Neural cell (in vitro differentiated cells): ENCODE data around the gene TSPAN1. TPM values are rescaled to one million over a fixed set of nuclear protein-coding genes. Genes with fewer than 3 reads are reported as not detected.

ENCODE experiments used
- H2AFZ ChIP-seq: fragments of 200-600, 300-800 bp; sonication (generic), shearing (Covaris generic); 2 replicates; pipeline ENCODE4 v1.6.0; 2014; ENCODE audit warnings: low read depth, mild to moderate bottlenecking, antibody characterized with exemption, low read length, moderate library complexity
- H3F3A ChIP-seq: fragments of 200-600 bp; shearing (Covaris generic); 2 replicates; pipeline ENCODE4 v1.6.1; 2016; ENCODE audit warnings: mild to moderate bottlenecking, moderate library complexity, mixed read lengths, antibody characterized with exemption, low read length; ENCODE audit not compliant: insufficient read depth, poor library complexity, severe bottlenecking
- H3K27ac ChIP-seq: fragments of 200-600, 300-800 bp; sonication (generic), shearing (Covaris generic); 2 replicates; pipeline ENCODE4 v1.5.1; 2014; ENCODE audit warnings: mild to moderate bottlenecking, low read length, moderate library complexity
- H3K27me3 ChIP-seq: fragments of 300-800, 200-600 bp; sonication (generic), shearing (Covaris generic); 2 replicates; pipeline ENCODE4 v1.6.0; 2014; ENCODE audit warnings: mild to moderate bottlenecking, low read depth, low read length, moderate library complexity; ENCODE audit not compliant: insufficient read depth
- H3K36me3 ChIP-seq: fragments of 300-800, 200-600 bp; sonication (generic), shearing (Covaris generic); 2 replicates; pipeline ENCODE4 v1.5.1; 2014; ENCODE audit warnings: mild to moderate bottlenecking, antibody characterized with exemption, low read length, moderate library complexity; ENCODE audit not compliant: insufficient read depth
- H3K4me2 ChIP-seq: fragments of 300-800, 200-600 bp; sonication (generic), shearing (Covaris generic); 2 replicates; pipeline ENCODE4 v1.6.0; 2014; ENCODE audit warnings: mild to moderate bottlenecking, low read length
- H3K4me3 ChIP-seq: fragments of 300-800, 200-600 bp; sonication (generic), shearing (Covaris generic); 2 replicates; pipeline ENCODE4 v1.5.1; 2014; ENCODE audit warnings: mild to moderate bottlenecking, low read length, moderate library complexity
- H3K79me2 ChIP-seq: fragments of 200-600 bp; shearing (Covaris generic); replicated peaks from 2 replicates; pipeline ENCODE4 v1.6.0; 2014; ENCODE audit warnings: mild to moderate bottlenecking, low read length, moderate library complexity; ENCODE audit not compliant: insufficient read depth
- H3K9ac ChIP-seq: fragments of 300-800, 200-600 bp; sonication (generic), shearing (Covaris generic); 2 replicates; pipeline ENCODE4 v1.6.1; 2016; ENCODE audit warnings: mild to moderate bottlenecking, low read length, mixed read lengths
- H3K9me2 ChIP-seq: fragments of 200-600 bp; shearing (Covaris generic); 2 replicates; pipeline ENCODE4 v1.6.1; 2016; ENCODE audit warnings: mild to moderate bottlenecking, low read length, mixed read lengths; ENCODE audit not compliant: insufficient read depth
- H3K9me3 ChIP-seq: fragments of 200-600, 300-800 bp; sonication (generic), shearing (Covaris generic); 2 replicates; pipeline ENCODE4 v1.6.1; 2016; ENCODE audit warnings: mild to moderate bottlenecking, mixed run types, low read length, moderate library complexity, mixed read lengths
- H4K20me1 ChIP-seq: fragments of 200-600 bp; shearing (Covaris generic); 2 replicates; pipeline ENCODE4 v1.6.1; 2016; ENCODE audit warnings: mild to moderate bottlenecking, mixed run types; ENCODE audit not compliant: insufficient read depth
- EP300 ChIP-seq: fragments of 450-650 bp; conservative IDR thresholded peaks from 2 replicates; pipeline ENCODE4 v1.6.1; 2014; ENCODE audit warnings: antibody characterized with exemption, mild to moderate bottlenecking, moderate library complexity; ENCODE audit not compliant: poor library complexity, severe bottlenecking
- EZH2 ChIP-seq: fragments of 200-600, 300-800 bp; shearing (Covaris generic), sonication (generic); IDR thresholded peaks from 2 replicates; pipeline ENCODE4 v1.6.1; 2014; ENCODE audit warnings: antibody characterized with exemption, low read length, borderline replicate concordance, mild to moderate bottlenecking; ENCODE audit not compliant: insufficient read depth, poor library complexity, severe bottlenecking
- MXI1 ChIP-seq: fragments of 450-650 bp; conservative IDR thresholded peaks from 2 replicates; pipeline ENCODE4 v1.6.1; 2014; ENCODE audit warnings: antibody characterized with exemption, mild to moderate bottlenecking; ENCODE audit not compliant: poor library complexity, severe bottlenecking
- POLR2AphosphoS5 ChIP-seq: IDR thresholded peaks from 2 replicates; pipeline ENCODE4 v1.6.1; 2012
- RAD21 ChIP-seq: fragments of 450-650 bp; conservative IDR thresholded peaks from 2 replicates; pipeline ENCODE4 v1.6.1; 2014; ENCODE audit warnings: antibody characterized with exemption, mild to moderate bottlenecking, moderate library complexity
- SMC3 ChIP-seq: fragments of 450-650 bp; conservative IDR thresholded peaks from 2 replicates; pipeline ENCODE4 v1.6.1; 2014; ENCODE audit warnings: antibody characterized with exemption, mild to moderate bottlenecking, moderate library complexity; ENCODE audit not compliant: poor library complexity
- TAF1 ChIP-seq: IDR thresholded peaks from 2 replicates; pipeline ENCODE4 v1.6.1; 2012; ENCODE audit warnings: low read depth
- polyA plus RNA-seq: library from polyadenylated mRNA; depleted of rRNA; stranded (reverse); fragments of >200 nt; gene quantifications from 2 replicates; pipeline ENCODE4 v1.2.3, GENCODE V29; 2014
- TF ChIP-seq, protein P1 (sequence below): IDR thresholded peaks from 2 replicates; pipeline ENCODE4 v1.6.1; 2012; ENCODE audit warnings: borderline replicate concordance
- TF ChIP-seq, protein P2 (sequence below): fragments of 450-650 bp; IDR thresholded peaks from 2 replicates; pipeline ENCODE4 v1.5.1; 2014; ENCODE audit warnings: antibody characterized with exemption, mild to moderate bottlenecking, moderate library complexity; ENCODE audit not compliant: poor library complexity, severe bottlenecking

TSPAN1 gene
- polyA plus RNA-seq, 1 donor from 2014 or later, result 0.62 TPM

DNA sequence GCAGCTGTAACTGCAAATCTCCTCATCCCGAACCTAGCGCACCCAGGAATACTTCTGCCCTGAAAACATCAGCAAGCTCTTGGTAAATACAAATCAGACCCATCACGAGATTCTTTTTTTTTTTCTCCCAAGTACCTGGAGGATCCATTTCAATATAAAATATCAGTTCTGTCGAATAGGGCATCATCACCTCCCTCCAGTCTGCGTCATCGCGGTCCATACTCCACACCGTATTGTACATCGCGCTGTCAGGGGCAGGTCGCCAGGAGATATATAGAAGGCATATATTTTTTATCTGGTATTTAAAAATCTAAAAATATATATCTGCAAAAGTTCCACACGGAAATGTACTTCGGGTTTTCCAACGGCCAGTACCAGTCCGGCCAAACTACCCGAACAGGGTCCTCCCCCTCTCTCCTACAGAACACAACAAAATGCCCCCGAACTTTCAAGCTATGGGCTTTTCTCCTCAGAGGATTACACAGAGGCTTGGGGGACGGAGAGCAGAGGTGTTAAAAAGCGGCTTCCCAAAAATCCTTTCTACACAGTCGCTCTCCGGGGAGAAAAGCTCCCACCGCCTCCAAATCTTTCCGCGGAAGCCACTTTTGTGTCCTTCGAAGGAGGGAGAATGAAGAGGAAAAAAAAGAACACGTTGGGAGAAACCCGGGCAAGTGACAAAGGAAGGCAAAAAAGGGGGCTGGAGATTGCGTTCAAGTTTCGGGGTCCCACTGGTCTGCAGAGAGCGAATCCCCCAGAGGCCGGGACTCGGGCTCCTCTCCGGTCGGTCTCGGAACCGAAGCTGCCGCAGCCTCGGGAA, 43.0 kb upstream of the TSPAN1 start:
- no peaks in the 10 kb centered on the region for H3K27me3 ChIP-seq
- peak overlapping the region; percentile 98 for H3K9ac ChIP-seq
- peak overlapping the region; percentile 98 for H3K27ac ChIP-seq
- H3K4me3 ChIP-seq, result peak overlapping the region; percentile 83
- peaks cover 5% of the 10 kb centered on the region for H3F3A ChIP-seq
- no peaks in the 10 kb centered on the region for H3K36me3 ChIP-seq
- peaks cover 16% of the 10 kb centered on the region for H4K20me1 ChIP-seq
- no peaks in the 10 kb centered on the region for H3K9me2 ChIP-seq
- no peaks in the 10 kb centered on the region for H3K9me3 ChIP-seq
- peaks cover 52% of the 10 kb centered on the region for H3K79me2 ChIP-seq
- no peak overlapping the region for H3K4me2 ChIP-seq
- TF ChIP-seq POLR2AphosphoS5 (peak; percentile 66), SMC3 (no peak)
- TF ChIP-seq, protein P1, sequence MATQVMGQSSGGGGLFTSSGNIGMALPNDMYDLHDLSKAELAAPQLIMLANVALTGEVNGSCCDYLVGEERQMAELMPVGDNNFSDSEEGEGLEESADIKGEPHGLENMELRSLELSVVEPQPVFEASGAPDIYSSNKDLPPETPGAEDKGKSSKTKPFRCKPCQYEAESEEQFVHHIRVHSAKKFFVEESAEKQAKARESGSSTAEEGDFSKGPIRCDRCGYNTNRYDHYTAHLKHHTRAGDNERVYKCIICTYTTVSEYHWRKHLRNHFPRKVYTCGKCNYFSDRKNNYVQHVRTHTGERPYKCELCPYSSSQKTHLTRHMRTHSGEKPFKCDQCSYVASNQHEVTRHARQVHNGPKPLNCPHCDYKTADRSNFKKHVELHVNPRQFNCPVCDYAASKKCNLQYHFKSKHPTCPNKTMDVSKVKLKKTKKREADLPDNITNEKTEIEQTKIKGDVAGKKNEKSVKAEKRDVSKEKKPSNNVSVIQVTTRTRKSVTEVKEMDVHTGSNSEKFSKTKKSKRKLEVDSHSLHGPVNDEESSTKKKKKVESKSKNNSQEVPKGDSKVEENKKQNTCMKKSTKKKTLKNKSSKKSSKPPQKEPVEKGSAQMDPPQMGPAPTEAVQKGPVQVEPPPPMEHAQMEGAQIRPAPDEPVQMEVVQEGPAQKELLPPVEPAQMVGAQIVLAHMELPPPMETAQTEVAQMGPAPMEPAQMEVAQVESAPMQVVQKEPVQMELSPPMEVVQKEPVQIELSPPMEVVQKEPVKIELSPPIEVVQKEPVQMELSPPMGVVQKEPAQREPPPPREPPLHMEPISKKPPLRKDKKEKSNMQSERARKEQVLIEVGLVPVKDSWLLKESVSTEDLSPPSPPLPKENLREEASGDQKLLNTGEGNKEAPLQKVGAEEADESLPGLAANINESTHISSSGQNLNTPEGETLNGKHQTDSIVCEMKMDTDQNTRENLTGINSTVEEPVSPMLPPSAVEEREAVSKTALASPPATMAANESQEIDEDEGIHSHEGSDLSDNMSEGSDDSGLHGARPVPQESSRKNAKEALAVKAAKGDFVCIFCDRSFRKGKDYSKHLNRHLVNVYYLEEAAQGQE, result peak; percentile 32
- H2AFZ ChIP-seq, result peak overlapping the region; percentile 43

- Histone ChIP-seq H3K36me3 (no peaks in the 10 kb centered on the region), H3K79me2 (peaks cover 46% of the 10 kb centered on the region), H4K20me1 (peaks cover 13% of the 10 kb centered on the region), H3K9me3 (no peaks in the 10 kb centered on the region), H3K4me3 (peak within 1 kb of the TSS; percentile 83), H2AFZ (peak within 1 kb of the TSS; percentile 43), H3K4me2 (peak within 1 kb of the TSS; percentile 68), H3F3A (peaks cover 5% of the 10 kb centered on the region), H3K9ac (peak within 1 kb of the TSS; percentile 98), H3K9me2 (no peaks in the 10 kb centered on the region), H3K27ac (peak within 1 kb of the TSS; percentile 98), H3K27me3 (no peaks in the 10 kb centered on the region)
- TF ChIP-seq SMC3 (no peak), RAD21 (peak; percentile 6), EP300 (no peak), POLR2AphosphoS5 (no peak), MXI1 (peak; percentile 66), EZH2 (no peak), TAF1 (peak; percentile 93)
- TF ChIP-seq, protein P2, sequence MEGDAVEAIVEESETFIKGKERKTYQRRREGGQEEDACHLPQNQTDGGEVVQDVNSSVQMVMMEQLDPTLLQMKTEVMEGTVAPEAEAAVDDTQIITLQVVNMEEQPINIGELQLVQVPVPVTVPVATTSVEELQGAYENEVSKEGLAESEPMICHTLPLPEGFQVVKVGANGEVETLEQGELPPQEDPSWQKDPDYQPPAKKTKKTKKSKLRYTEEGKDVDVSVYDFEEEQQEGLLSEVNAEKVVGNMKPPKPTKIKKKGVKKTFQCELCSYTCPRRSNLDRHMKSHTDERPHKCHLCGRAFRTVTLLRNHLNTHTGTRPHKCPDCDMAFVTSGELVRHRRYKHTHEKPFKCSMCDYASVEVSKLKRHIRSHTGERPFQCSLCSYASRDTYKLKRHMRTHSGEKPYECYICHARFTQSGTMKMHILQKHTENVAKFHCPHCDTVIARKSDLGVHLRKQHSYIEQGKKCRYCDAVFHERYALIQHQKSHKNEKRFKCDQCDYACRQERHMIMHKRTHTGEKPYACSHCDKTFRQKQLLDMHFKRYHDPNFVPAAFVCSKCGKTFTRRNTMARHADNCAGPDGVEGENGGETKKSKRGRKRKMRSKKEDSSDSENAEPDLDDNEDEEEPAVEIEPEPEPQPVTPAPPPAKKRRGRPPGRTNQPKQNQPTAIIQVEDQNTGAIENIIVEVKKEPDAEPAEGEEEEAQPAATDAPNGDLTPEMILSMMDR, result peak; percentile 29
- TF ChIP-seq, protein P1, result peak; percentile 70
Observed at GRCh38 chr1:46132529-46133180, 42.2 kb upstream of the TSPAN1 start, which contains the start of gene PIK3R3. Gene PIK3R3, minus strand, starts transcription at chr1:46132629. Its CDS starts 677 bp downstream, at chr1:46131952.
